Amygdala (tissue), 56 donors: ENCODE measurements around the gene NINJ1.
A peak's percentile ranks its signal among the peaks of the same experiment; 100 is the strongest.

ENCODE experiments used
- DNase-seq, 56 donors: peaks; one replicate each; lab custom pipeline; 2025; lab: John Stamatoyannopoulos, UW

NINJ1 gene

DNA sequence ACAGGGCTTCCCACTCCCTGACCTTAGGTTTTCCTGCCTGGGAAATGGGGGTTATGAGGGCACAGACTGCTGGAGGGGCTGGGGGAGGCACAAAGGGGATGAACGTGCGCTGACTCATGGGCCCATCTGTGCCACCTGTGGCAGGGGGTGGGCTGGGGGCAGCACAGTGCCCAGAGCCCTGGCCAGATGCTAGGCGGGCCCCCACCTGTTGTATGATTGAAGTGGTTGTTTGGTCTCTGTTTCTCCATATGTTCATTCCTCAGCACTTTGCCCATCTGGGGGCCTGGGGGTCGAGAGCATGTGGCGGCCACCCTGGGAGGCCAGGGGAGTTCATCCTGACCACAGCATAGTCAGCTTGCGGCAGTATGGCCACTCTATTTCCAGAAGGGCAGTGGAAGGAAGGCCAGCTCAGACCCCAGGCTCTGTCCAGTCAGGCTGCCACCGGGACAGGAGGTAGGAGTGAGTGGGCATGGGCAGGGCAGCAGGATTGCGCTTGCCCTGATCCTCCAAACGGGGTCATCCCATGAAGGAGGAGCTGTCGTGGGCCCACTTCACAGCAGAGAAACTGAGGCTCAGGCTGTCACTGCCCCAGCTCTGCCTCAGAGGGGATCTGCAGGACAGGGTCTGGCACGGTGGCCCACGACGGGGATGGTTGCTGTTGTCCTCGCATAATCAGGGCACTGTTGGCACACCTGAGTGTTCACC lies 841 bp upstream of the NINJ1 start:
- DNase-seq: no peak

DNA sequence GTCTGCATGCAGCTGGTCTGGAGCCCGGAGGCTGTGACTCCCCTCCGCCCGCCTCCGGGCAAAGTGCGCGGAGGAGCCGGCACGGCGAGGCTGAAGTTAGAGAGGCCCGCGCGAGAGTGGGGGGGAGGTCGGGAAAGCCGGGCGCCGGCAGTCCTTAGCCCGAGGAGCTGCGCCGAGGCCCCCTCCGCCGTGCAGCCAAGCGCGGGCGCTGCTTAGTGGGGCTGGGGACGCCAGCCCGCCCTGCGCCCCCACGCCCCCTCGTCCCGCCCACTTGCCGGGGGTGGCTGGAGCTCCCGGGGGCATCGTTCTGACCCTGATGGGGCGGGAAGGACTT lies 403 bp downstream of the NINJ1 start:
- peak in 30 of 56 donors; percentile 23 to 75 (median 59) for DNase-seq

DNA sequence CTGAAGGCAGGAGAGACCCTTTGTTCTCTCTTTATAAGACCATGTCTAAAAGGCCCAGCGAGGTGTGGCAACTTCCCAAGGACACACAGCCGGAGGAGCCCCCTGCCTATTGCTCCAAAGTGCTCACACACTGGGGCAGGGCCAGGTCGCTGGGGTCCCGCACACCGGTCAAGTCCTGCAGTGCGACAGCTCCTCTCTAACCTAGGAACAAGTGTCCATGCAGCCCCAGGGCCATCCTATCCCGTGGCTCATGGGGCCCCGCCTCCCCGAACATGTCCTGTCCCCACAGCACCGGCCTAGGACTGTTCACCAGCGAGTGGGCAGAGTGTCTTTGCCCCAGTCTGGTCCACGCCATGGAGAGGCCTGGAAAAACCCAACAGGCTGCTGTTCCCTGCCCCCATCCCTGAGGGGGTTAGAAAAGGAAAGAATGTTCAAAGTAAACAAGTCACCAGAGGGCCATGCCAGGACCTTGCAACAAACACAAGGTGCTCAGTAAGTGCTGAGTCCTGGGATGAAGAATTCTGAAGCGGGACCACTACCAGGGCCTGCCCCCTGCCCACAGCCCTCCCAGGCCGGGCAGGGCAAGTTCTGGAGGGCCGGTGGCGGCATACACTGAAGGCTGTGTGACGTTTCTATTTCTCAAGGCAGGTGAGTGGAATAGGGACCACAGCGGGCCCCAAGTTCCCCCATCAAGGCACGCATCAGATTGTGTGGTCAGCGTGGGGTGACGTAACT lies 938 bp downstream of the NINJ1 start:
- peak in 12 of 56 donors; percentile 25 to 73 (median 48) for DNase-seq

DNA sequence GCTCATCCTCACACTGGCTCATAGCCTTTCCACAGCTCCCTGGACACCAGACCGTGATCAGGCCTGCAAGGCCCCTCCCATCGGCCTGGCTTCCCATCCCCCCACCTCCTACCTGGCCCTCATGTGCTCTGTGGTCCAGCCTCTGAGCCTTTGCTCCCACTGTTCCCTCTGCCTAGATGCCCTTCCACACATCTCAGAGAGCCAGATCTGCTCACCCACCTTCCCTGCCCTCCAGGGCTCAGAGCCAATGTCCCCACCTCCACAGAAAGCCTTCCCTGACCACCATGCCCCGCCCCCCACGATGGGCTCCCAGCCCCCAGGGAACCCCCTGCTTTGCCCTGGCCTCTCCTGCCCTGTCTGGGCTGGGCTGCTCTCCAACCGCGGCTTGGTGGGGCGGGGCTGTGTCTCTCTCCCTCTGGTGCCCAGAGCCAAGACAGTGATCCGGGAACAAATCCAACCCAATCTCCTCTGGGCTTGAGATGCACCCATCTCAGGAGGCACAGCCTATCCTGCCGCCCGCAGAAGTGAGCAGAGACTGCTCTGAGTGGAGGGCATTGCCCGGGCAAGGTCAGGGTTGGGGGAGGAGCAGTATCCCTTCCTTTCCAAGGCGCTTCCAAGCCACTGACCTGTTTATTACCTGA lies 1.6 kb downstream of the NINJ1 start:
- peak in 32 of 56 donors; percentile 18 to 74 (median 42) for DNase-seq

DNA sequence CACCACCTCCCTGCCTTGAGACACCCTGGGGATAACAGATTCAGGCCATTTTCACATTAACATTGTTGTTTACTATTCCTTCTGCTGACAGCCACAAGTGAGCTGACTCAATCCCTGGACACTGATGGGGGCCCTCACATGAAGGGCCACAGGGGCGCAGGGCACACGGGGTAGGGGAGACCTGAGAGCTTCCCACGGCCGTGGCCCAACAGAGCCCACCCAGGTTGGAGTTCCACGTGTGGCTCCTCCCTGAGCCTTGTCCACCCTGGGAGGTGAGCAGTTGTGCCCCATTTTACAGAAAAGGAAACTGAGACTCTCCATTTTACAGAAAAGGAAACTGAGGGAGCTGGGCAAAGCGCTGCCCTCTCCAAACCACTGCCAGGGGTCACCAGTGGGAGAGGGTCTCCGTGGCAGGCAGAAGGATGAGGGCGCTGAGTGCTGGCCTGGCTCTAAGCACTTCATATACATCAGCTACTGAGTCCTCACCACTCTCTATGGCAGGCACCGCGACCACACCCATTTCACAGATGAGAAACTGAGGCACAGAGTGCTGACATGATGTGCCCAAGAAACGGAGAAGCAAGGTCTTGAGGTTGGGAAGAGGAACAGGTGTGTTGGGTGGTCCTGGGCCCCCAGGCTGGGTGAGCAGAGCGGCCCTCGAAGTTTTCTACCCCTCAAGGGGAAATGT lies 2.3 kb downstream of the NINJ1 start:
- DNase-seq: no peak

DNA sequence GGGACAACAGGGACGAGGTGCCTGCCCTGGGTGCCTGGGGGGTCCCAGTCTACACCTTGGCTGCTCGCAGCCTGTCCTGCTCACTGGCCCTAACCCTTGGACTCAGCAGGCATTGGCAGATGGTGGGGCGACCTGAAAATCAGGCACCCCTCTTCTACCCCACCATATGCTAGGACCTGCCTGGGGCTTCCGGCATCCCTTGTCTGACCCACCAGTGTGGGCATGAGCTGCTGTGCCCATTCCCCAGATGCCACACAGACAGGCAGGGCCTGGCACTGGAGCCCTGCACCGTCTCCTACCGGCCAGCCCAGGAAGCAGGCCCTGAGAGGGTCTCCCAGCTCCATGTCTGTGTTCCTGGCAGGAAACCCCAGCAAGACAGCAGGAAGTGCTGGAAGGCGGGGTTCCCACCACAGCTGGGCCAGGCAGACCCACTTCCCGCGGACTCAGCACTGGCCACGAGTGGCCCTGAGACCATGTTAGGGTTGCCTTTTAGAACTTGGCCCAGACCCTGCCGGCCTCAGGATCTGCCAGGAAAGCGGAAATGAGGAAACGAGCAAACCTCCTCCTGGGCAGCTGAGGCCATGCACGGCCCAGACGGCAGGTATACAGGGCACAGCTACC lies 3.1 kb downstream of the NINJ1 start:
- DNase-seq: peak in 9 of 56 donors; percentile 13 to 40 (median 24)

DNA sequence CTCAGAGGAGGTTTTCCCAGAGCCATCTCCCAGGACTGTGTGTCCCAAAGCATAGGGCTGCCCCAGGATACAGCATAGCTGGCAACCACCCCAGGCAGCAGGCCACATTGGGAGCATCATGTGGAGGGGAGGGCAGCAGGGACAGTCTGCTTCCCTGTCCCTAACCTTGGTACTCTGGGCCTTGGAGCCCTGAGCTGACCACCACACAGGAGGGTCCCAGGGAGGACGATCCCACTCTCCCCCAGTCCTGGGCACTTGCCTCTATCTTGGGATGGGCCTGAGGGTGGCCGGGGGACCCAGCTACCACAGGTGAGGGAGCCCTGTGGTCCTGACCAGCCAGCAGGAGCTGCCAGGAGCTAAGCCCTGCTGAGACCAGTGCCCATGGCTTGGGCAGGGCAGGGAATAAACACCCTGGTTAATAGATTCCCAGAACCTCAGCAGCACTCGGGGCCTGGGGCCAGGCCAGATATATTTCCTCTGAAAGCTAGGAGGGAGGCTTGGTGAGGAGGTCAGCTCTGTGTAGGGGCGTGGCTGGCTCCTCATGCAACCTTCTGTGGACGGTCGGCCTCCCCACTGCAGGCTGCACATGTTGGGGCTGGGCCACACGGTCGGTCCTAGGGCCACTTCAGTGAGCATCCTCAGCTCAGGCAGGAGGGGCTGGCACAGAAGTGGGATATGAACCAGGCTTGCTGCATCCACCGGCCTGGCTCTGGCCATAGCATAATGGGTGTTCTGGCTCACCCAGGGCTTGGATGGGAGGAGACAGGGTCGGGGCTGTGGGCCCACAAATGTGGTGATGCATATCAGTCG lies 4.2 kb downstream of the NINJ1 start:
- DNase-seq: no peak

DNA sequence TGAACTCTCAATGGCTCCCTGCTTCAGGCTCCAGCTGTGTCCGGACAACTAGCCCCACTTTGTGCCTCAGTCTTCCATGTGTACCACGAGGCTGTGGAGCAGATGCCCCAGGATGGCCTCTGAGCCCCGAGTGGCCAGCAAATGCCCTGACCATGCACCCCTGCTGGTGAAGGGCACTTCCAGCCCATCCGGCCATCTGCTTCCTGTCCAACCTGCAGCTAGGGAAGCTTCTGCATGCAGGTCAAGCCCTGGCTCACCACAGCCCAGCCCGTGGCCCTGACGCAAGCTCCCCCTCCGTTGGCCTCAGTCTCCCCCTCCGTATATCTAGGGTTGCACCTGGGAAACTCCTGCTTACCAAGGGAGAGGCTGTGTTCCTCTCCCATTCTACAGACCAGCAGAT lies 4.8 kb downstream of the NINJ1 start:
- DNase-seq: peak in 19 of 56 donors; percentile 19 to 61 (median 45)

DNA sequence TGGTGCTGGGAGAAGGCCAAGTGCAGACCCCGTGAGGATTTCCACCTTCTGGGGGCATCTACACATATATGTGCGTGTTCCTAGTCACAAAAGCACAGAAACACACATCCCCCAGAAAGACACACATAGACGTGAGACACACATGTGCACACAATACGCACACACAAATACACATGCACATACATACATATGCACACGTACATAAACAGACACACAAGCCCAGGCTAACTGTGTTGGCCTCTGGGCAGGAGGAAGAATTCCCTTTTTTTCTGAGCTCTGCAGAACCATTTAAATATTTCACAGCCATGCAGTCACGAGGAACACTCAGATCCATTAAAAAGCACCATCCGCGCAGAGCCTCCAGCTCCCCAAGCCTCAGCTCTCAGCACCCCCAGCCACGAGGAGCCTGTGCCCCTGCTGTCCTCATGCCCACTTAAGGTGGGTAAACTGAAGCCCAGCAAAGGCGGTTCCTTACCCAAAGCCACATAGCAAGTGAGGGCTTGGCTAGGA lies 5.3 kb downstream of the NINJ1 start:
- no peak for DNase-seq

DNA sequence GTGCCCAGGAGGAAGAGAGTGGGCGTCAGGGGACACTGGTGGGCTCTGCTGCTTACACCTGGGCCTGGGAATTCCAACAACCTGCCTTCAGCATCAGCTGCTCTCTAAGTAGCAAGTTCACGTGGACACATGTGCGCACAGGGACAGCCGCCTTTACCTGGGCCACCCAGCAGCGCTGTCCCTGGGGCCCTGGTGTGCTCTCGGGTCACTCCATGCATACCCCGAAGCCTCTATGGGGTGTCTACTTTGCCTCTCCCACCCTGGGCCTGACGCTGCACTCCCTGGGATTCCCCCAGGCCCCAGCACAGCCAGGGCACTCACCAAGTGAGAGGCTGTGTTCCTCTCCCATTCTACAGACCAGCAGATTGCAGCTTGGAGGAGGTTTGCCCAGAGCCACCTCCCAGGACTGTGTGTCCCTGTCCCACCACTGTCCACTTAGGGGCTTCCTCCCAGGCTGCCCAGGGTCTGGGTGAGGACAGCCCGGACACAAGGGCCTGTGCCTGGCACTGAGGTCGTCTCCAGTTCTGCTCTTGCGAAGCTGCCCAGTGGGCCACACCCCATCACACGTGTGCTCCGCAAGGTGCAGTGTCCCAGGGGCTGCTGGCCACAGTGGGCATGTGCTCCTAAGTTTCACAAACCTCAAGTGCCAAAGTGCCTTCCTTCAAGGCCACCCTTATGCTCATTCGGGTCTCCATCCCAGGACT lies 5.9 kb downstream of the NINJ1 start:
- no peak for DNase-seq

DNA sequence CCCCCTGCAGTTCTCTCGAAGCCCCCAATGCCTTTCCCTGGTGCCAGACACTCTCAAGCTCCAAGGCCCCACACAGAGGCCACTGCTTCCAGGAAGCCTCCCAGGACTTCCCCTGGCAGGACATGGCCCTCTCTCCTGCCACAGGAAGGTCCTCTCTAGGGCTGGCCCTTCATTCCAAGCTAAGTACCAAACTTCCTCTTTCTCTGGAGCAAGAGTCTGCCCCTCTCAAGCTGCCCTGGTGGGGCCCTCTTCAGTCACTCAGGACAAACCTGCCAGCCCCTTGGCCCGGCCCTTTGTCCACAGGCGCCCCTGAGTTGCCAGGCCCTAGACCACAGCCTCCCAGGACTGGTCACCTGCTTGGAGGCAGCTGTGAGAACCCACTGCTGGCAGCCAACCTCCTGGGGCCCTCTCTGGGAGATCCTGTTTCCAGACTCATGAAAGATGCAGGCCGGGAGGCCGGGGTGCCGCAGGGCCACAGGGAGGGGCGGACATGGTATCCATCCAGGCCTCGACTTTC lies 6.6 kb downstream of the NINJ1 start:
- peak in 38 of 56 donors; percentile 20 to 86 (median 48) for DNase-seq

DNA sequence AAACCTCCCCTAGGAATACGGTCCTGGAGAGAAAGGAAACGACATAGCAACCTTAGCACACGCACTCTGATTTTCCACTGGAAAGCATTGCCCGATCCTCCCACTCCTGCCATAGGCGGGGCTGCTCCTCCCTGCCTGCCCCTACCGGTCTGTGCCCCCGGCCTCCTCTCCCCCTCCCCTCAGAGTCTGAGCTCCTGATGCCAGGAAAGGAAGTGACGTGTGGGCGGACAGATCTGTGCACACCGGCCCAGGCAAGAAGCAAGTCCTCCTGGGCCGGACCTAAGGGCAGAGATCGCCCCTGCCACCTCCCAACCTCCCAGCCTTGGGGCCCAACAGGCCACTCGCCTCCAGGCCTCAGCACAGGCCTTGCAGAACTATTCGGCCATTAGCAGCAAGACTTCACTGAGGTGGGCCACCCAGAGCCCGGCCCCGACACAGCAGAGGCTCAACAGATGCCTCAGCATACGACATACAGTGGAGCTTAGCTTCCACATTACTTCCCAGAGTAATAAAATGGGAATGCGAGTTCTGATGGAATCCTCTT lies 7.2 kb downstream of the NINJ1 start:
- DNase-seq: no peak

DNA sequence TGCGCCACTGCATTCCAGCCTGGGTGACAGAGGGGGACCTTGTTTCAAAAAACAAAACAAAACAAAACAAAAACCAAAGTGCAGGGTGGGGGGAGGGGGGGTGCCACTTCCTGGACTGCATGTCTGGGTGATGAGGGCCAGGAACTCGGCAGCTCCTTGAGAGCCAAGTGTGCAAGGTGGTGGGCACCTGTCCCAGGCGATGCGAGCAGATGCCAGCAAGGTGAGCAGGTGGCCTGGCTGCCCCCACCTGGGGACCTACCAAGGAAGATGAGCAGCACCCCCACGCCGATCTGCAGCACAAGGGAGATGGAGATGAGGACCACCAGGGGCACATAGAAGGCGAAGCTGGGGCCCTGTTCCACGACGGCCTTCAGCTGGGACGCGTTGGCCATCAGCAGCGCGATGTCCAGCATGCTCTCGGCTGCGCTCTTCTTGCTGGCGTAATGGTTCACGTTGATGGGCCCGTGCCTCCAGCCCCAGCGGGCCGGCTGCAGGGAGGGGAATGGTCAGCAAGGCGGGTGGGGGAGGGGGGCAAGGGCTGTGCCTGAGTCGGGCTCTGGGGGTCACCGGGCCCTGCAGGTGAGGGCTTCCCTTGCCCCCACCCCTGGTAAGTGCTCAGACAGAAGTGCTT lies 7.8 kb downstream of the NINJ1 start:
- no peak for DNase-seq

DNA sequence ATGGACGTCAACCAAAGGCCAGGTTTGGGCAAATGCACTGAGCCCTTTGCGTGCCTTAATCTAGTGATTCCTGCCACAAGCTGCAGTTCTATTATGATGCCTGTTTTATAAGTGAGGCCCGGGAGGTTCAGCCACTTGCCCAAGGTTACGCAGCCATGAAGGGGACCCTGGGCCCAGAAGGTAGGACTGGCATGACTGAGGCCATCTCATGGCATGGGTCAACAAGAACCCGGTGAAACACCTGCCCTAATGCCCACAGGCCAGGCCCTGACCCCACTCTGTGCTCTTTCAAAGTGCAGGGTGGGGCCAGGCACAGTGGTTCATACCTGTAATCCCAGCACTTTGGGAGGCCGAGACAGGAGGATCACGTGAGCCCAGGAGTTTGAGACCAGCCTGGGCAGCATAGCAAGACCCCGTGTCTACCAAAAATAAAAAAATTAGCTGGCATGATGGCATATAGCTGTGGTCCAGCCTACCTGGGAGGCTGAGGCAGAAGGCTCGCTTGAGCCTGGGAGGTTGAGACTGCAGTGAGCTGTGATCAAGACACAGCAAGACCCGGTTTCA lies 8.6 kb downstream of the NINJ1 start:
- no peak for DNase-seq

DNA sequence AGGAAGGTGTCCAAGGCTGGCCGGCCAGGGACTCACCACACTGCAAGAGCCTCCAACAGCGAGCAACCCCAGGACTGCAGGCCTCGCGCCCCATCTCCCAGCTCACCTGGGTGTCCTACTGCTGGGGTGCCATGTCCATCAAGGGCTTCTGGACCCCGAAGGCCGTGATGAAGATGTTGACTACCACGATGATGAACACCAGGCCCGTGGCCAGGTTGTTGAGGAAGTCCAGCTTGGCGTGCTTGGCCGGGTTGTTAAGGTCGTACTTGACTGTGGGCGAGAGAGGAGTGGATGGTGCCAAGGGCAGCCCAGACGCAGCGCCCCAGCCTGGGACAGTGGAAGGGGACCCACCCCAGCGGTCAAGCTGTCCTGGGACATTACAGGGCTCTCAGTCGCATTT lies 9.3 kb downstream of the NINJ1 start:
- no peak for DNase-seq

DNA sequence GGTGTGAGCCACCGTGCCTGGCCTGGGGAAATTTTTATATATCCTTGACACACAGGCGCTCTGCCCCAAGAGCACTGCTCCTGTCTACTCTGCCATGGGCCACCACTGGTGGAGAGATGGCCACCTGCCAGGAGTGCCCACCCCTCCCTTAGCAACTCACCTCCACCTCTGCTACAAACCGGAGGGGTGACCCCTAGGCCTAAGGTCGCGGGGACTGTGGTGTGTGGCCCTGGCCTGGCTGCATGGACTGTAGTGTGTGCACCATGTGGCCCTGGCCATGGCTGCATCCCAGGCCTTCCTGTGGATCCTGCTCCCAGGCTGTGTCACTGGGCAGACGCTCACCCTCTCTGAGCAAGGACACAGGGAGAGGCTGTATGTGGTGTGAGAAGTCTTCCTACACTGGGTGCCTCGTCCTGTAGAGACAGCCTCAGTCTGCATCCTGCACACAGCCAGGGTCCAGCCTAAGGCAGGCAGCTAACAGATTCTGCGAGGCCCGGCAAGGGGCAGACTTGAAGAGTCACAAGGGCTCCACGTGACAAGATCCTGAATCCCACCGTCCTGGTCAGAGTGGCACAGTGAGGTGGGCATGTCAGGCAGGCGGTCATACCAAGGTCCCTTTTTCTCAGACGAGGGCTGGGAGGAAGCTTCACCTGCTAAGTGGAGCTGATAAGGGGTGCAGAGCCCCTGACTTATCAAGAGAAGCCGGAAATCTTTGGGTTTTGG lies 10.3 kb downstream of the NINJ1 start:
- no peak for DNase-seq

DNA sequence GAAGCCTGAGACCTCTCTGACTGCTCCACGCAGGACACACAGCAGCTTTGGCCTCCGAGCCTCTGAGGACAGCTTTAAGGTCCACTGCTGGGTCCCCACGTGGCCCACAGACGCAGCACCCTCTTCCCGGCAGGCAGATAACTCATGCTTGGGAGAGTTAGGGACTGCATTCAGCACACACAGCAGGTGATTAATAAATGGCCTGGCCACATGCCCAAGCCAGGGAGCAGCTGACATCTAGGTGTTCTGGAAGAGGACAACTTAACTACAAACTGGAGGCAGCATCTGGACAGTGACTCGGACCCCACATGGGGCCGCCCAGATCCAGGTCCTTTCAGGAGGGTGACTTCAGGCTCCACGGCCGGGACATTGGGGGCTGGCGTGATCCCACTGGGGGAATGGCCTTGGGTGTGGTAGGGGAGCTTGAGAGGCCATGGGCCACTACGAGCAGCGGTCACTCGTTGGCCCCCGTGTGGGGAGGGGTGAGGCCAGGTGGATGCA lies 11.3 kb downstream of the NINJ1 start:
- DNase-seq: no peak
